ENCODE data around the gene IGFL4. TPM values are rescaled to one million over a fixed set of nuclear protein-coding genes. Genes with fewer than 3 reads are reported as not detected.
A peak's percentile ranks its signal among the peaks of the same experiment; 100 is the strongest.

Gene IGFL4
- total RNA-seq, 1 donor from 2014 or later: 0.84 TPM

DNA sequence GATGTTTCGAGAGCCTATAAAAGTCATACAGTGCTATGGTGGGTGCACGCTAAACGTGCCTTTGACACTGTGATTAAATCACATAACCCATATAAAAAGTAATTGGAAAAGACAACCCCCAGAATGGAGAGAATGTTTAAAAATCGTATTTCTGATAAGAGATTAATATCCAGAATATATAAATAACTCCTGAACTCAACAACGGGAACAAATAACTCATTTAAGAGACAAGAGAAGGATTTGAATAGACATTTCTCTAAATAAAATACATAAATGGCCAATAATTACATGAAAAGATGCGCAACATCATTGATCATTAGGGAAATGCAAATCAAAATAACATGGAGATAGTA, 37.0 kb upstream of the IGFL4 start:
- Mint-ChIP-seq H3K27me3 (peaks cover 40% of the 10 kb centered on the region), H3K9me3 (ENCODE audit: low read depth) (no peaks in the 10 kb centered on the region), H3K36me3 (ENCODE audit: insufficient read depth) (no peaks in the 10 kb centered on the region), H3K27ac (no peak overlapping the region), H3K4me3 (ENCODE audit: low read depth) (no peak overlapping the region), H3K4me1 (ENCODE audit: low read depth) (peaks cover 1% of the 10 kb centered on the region)
- DNase-seq (ENCODE audit: low spot score, unreplicated experiment): no peak
- TF ChIP-seq, protein P1, sequence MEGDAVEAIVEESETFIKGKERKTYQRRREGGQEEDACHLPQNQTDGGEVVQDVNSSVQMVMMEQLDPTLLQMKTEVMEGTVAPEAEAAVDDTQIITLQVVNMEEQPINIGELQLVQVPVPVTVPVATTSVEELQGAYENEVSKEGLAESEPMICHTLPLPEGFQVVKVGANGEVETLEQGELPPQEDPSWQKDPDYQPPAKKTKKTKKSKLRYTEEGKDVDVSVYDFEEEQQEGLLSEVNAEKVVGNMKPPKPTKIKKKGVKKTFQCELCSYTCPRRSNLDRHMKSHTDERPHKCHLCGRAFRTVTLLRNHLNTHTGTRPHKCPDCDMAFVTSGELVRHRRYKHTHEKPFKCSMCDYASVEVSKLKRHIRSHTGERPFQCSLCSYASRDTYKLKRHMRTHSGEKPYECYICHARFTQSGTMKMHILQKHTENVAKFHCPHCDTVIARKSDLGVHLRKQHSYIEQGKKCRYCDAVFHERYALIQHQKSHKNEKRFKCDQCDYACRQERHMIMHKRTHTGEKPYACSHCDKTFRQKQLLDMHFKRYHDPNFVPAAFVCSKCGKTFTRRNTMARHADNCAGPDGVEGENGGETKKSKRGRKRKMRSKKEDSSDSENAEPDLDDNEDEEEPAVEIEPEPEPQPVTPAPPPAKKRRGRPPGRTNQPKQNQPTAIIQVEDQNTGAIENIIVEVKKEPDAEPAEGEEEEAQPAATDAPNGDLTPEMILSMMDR (IDR thresholded peaks at IDR 0.05; ENCODE audit: unreplicated experiment): peak; percentile 29

DNA sequence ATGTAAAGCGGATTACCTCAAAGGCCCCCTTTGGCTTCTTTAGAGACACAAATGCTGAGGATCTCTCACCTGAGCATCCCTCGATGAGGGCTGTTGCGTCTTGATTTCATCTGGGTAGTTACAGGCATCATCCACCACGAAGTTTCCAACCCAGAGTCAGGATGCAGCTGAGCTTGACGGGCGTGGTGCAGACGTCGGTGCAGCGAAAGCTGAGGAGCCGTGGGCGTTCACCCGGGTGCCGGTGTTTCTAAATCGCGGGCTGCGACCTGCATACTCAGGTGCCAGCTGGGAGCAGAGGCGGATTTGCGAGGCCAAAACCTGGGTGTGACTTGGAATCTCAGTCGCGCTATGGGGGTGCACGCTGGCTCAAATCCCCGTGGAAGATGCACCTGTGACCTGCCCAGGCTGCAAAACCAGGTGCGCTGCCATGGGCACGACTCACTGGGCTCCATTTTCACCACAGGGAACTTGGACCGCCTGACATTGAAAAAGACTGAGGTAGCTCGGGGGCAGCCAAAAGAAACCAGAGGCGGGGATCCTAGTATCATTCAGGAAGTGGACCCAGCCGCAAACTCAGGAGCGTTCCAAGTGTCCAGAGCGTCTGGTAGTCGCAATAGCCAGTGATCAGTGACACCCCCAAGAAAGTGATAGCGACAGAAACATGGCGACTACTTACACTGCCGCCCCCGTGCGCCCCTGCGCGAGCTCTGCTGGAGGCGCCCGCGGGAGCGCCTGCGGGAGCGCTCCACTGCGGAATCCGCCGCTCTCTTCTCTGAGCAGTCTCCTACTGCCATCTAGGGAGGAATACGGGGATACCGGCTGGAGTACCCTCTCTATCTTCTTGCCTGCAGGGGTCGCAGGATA, 36.4 kb upstream of the IGFL4 start:
- Mint-ChIP-seq H3K36me3 (ENCODE audit: insufficient read depth) (no peaks in the 10 kb centered on the region), H3K27ac (peak overlapping the region; percentile 14), H3K9me3 (ENCODE audit: low read depth) (no peaks in the 10 kb centered on the region), H3K27me3 (peaks cover 45% of the 10 kb centered on the region), H3K4me1 (ENCODE audit: low read depth) (peaks cover 1% of the 10 kb centered on the region), H3K4me3 (ENCODE audit: low read depth) (peak overlapping the region; percentile 81)
- peak; percentile 69 for DNase-seq (ENCODE audit: low spot score, unreplicated experiment)
- TF ChIP-seq, protein P1 (IDR thresholded peaks at IDR 0.05; ENCODE audit: unreplicated experiment): peak; percentile 98

DNA sequence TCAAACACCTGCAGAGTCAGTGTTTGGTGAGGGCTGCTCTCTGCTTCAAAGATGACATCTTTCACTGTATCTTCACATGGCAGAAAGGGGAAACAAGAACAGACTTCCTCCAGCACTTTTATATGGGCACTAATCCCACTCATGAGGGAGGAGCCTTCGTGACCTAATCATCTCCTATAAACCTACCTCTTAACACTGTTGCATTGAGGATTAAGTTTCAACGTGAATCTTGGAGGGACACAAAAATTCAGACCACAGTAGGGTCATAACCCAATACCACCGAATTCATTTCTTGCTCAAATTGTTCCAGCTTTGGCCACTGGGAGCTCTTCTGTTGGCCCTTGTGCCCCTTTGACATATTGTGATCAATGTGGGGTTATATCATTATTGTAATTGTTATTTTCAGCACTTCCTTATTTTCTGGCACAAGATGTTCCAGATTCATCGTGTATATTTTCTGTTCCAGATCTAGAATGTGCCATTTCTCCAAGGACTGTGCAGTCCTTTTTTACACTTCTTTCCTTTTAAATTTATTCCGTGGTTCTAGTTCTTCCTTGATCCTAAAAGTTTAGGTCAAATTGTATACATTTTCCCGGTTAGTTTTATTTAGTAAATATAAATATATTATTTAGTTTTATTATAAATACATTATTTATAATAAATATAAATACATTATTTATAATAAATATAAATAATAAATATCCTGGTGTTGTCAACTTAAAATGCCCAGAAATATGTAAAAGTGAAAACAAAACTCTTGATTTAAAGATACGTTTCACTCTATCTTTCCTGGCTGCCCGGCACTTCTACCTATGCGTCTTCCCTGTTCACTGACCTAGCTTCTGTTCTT, 35.5 kb upstream of the IGFL4 start:
- no peak overlapping the region for H3K27ac Mint-ChIP-seq
- no peaks in the 10 kb centered on the region for H3K9me3 Mint-ChIP-seq (ENCODE audit: low read depth)
- H3K36me3 Mint-ChIP-seq (ENCODE audit: insufficient read depth): no peaks in the 10 kb centered on the region
- TF ChIP-seq, protein P1 (IDR thresholded peaks at IDR 0.05; ENCODE audit: unreplicated experiment): peak; percentile 20
- peaks cover 47% of the 10 kb centered on the region for H3K27me3 Mint-ChIP-seq
- no peak for DNase-seq (ENCODE audit: low spot score, unreplicated experiment)
- peaks cover 1% of the 10 kb centered on the region for H3K4me1 Mint-ChIP-seq (ENCODE audit: low read depth)
- peak overlapping the region; percentile 81 for H3K4me3 Mint-ChIP-seq (ENCODE audit: low read depth)

DNA sequence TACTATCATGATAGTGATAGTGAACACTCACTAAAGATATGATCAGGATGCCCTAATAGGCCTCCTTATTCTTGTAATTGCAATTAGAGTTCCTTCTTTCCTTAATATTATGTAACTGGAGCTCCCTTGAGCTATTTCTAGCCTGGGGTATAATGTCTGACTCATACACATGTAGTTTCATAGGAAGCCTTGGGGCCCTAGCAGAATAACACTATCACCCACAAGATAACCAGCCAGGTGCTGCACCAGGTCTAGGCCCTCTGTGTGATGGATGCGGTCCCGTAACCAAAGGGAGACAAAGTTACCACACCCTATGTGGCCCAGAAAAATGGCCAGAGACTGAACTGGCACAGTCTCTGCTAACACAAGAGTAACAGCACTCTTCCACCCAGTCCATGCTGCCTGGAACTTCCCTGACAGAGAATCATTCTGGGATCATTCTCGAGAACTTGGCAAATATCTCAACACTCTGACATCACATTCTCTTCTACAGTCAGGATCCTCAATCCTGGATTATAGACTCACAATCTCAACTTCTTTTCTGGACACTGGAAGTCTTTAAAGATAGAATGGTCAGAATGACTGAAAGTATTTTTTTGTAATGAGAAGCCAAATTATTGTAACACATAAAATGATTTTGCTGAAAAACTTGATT, 32.6 kb upstream of the IGFL4 start:
- no peak for DNase-seq (ENCODE audit: low spot score, unreplicated experiment)
- Mint-ChIP-seq H3K36me3 (ENCODE audit: insufficient read depth) (no peaks in the 10 kb centered on the region), H3K4me3 (ENCODE audit: low read depth) (no peak overlapping the region), H3K9me3 (ENCODE audit: low read depth) (no peaks in the 10 kb centered on the region), H3K4me1 (ENCODE audit: low read depth) (peaks cover 1% of the 10 kb centered on the region), H3K27me3 (peaks cover 50% of the 10 kb centered on the region), H3K27ac (no peak overlapping the region)
- TF ChIP-seq, protein P1 (IDR thresholded peaks at IDR 0.05; ENCODE audit: unreplicated experiment): no peak

DNA sequence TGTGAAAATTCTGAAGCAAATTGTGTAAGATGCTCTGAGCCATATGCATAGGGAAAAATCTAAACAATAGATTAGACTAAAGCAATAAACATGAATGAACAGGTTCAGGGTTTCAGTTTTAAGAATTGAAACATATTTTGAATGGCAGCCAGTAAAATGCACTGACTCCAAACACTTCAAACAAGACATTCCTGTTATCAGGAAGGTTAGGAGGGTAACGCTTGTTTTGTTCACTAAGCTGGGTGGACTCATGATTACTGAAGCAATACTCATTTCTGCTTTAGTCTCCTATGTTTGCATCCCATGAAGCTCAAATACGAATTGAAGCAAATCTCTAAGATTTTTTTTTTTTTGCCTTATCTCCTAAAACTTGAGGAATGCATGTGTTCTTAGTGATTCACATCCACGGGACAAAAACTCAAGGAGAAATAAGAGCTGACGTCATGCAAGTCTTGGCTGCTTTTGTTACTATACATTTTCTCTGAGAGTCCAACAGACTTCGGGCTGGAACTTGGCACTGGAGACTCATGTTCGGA, 29.1 kb upstream of the IGFL4 start:
- Mint-ChIP-seq H3K9me3 (ENCODE audit: low read depth) (no peaks in the 10 kb centered on the region), H3K36me3 (ENCODE audit: insufficient read depth) (no peaks in the 10 kb centered on the region), H3K4me1 (ENCODE audit: low read depth) (no peaks in the 10 kb centered on the region), H3K27me3 (peaks cover 33% of the 10 kb centered on the region), H3K27ac (no peak overlapping the region), H3K4me3 (ENCODE audit: low read depth) (no peak overlapping the region)
- DNase-seq (ENCODE audit: low spot score, unreplicated experiment): no peak
- TF ChIP-seq, protein P1 (IDR thresholded peaks at IDR 0.05; ENCODE audit: unreplicated experiment): no peak

Measured in progenitor cell of endocrine pancreas (in vitro differentiated cells).